K562 (cell line): ENCODE data around the gene TLR2. TPM values are rescaled to one million over a fixed set of nuclear protein-coding genes. Genes with fewer than 3 reads are reported as not detected.

Experiments used
- ATAC-seq: fragments of 200-7000 bp; cut with Tn5 transposase; 3 replicates; pipeline ENCODE4 v1.9.1; 2020; ENCODE audit warnings: moderate library complexity
- BruUV-seq: library from RNA; stranded (reverse); fragments of 400-500 nt; replicated peaks from 2 replicates; lab custom pipeline; 2021; lab: Mats Ljungman, UMichigan
- CTCF ChIA-PET: fragments of 300-600 bp; formaldehyde crosslinking; extraction: SDS; loops from one replicate; lab custom pipeline; 2021; ENCODE audit warnings: low intra/inter-chr PET ratio; lab: Yijun Ruan, JAX
- POLR2A ChIA-PET: fragments of 300-600, 350-650 bp; sonication (Branson Sonifier 250); formaldehyde crosslinking; extraction: SDS; loops from one replicate; lab custom pipeline; 2021; ENCODE audit warnings: antibody characterized with exemption, inconsistent platforms; lab: Yijun Ruan, JAX
- DNase-seq, 4 experiments: peaks; one replicate each; pipeline versions ENCODE4 v3.0.0 to v3.0.0-alpha.2; 2011 to 2018; ENCODE audit warnings: low spot score in 3 of 4, mixed read lengths in 3 of 4; ENCODE audit errors: extremely low read depth in 1 of 4
- FAIRE-seq: peaks from 2 replicates; lab custom pipeline; 2011; peaks lifted over from hg19 to GRCh38; lab: Jason Lieb, UNC
- H2AFZ ChIP-seq: 2 replicates; pipeline ENCODE4 v1.6.0; 2011; ENCODE audit warnings: low read depth, low read length, control low read depth, inconsistent platforms
- H3K27ac ChIP-seq: fragments of 200-600 bp; 3 replicates; pipeline ENCODE4 v1.8.0; 2011; ENCODE audit warnings: low read depth, mild to moderate bottlenecking, control low read depth, inconsistent platforms, low read length, moderate library complexity, mixed read lengths; ENCODE audit errors: extremely low read depth
- H3K27me3 ChIP-seq, 2 experiments: fragments of 300-600 bp in 1 of 2; 2 replicates in 1 of 2; 3 replicates in 1 of 2; pipeline versions ENCODE4 v1.6.0 to v1.8.0; 2011; ENCODE audit warnings: inconsistent platforms in 2 of 2, low read length in 2 of 2, mild to moderate bottlenecking in 1 of 2, mixed read lengths in 1 of 2, moderate library complexity in 1 of 2; ENCODE audit not compliant: control insufficient read depth in 2 of 2, insufficient read depth in 2 of 2
- H3K36me3 ChIP-seq: fragments of 300-600 bp; 3 replicates; pipeline ENCODE4 v1.8.0; 2011; ENCODE audit warnings: mild to moderate bottlenecking, low read length, inconsistent platforms; ENCODE audit not compliant: control insufficient read depth, insufficient read depth
- H3K4me1 ChIP-seq, 2 experiments: fragments of 200-600 bp in 1 of 2; replicated peaks in 1 of 2; 2 replicates in 1 of 2; 3 replicates in 1 of 2; pipeline versions ENCODE4 v1.5.1 to v1.8.0; 2011; ENCODE audit warnings: inconsistent platforms in 2 of 2, low read length in 2 of 2, mild to moderate bottlenecking in 1 of 2, mixed read lengths in 1 of 2, moderate library complexity in 1 of 2; ENCODE audit not compliant: control insufficient read depth in 2 of 2, insufficient read depth in 2 of 2
- H3K4me2 ChIP-seq: 2 replicates; pipeline ENCODE4 v1.6.1; 2011; ENCODE audit warnings: low read length, control low read depth, inconsistent platforms, mixed read lengths; ENCODE audit not compliant: insufficient read depth
- H3K4me3 ChIP-seq: fragments of 200-600 bp; sonication (generic), shearing (Covaris generic); 2 replicates; pipeline ENCODE4 v1.5.1; 2016; ENCODE audit warnings: control low read depth, inconsistent platforms
- H3K79me2 ChIP-seq: fragments of 200-600 bp; 3 replicates; pipeline ENCODE4 v1.8.0; 2011; ENCODE audit warnings: low read length, inconsistent platforms; ENCODE audit not compliant: control insufficient read depth, insufficient read depth
- H3K9ac ChIP-seq, 2 experiments: 2 replicates each; pipeline versions ENCODE4 v1.6.0 to v1.6.1; 2011; ENCODE audit warnings: low read depth in 2 of 2, low read length in 2 of 2, control low read depth in 1 of 2, inconsistent platforms in 1 of 2, mild to moderate bottlenecking in 1 of 2, mixed read lengths in 1 of 2; ENCODE audit not compliant: insufficient read depth in 1 of 2
- H3K9me1 ChIP-seq: one replicate; pipeline ENCODE4 v1.6.0; 2011; ENCODE audit warnings: inconsistent platforms, mild to moderate bottlenecking, low read length, moderate library complexity; ENCODE audit not compliant: control insufficient read depth, insufficient read depth
- H3K9me3 ChIP-seq: replicated peaks from 2 replicates; pipeline ENCODE4 v1.5.1; 2011; ENCODE audit warnings: low read depth, low read length, inconsistent platforms; ENCODE audit not compliant: control insufficient read depth, insufficient read depth
- H4K20me1 ChIP-seq: replicated peaks from 2 replicates; pipeline ENCODE4 v1.6.1; 2011; ENCODE audit warnings: low read length, inconsistent platforms, mixed read lengths; ENCODE audit not compliant: control insufficient read depth, insufficient read depth
- BRD4 ChIP-seq: fragments of 200-600 bp; sonication (generic); IDR thresholded peaks from 2 replicates; pipeline ENCODE4 v1.6.1; 2017; ENCODE audit warnings: inconsistent platforms
- HDGF ChIP-seq: fragments of 450-650 bp; IDR thresholded peaks from 2 replicates; pipeline ENCODE4 v1.6.1; 2016
- L3MBTL2 ChIP-seq: fragments of 450-650 bp; IDR thresholded peaks from 2 replicates; pipeline ENCODE4 v1.6.1; 2016; ENCODE audit warnings: mild to moderate bottlenecking, moderate library complexity
- MAFG ChIP-seq: fragments of 450-650 bp; conservative IDR thresholded peaks from 2 replicates; pipeline ENCODE4 v1.6.1; 2016; ENCODE audit warnings: missing genetic modification characterization, missing compliant biosample characterization
- PPARD ChIP-seq: fragments of 250-450 bp; sonication (Bioruptor Pico); IDR thresholded peaks from 2 replicates; pipeline ENCODE4 v1.8.0; 2022; ENCODE audit warnings: inconsistent platforms, mild to moderate bottlenecking, moderate library complexity
- SETDB1 ChIP-seq: IDR thresholded peaks from one replicate; pipeline ENCODE4 v1.6.1; 2012; ENCODE audit warnings: low read length, control low read depth, inconsistent platforms
- TCF3 ChIP-seq: sonication (generic); formaldehyde crosslinking; IDR thresholded peaks from 2 replicates; pipeline ENCODE4 v1.4.0; 2020; ENCODE audit warnings: mild to moderate bottlenecking, missing genetic modification reagents
- TGIF2 ChIP-seq: sonication (generic); formaldehyde crosslinking; IDR thresholded peaks from 2 replicates; pipeline ENCODE4 v1.8.1; 2022; ENCODE audit warnings: mild to moderate bottlenecking, missing genetic modification reagents, moderate library complexity
- ZBTB17 ChIP-seq: fragments of 450-650 bp; formaldehyde crosslinking; IDR thresholded peaks from 2 replicates; pipeline ENCODE4 v1.4.0; 2020; ENCODE audit warnings: mild to moderate bottlenecking
- ZNF23 ChIP-seq: fragments of 250-450 bp; sonication (Bioruptor Pico); IDR thresholded peaks from 2 replicates; pipeline ENCODE4 v1.4.0; 2020; ENCODE audit warnings: mild to moderate bottlenecking
- WGBS: fragments of 100-300 bp; shearing (Covaris generic); methylation state at CpG from one replicate; pipeline ENCODE4 v1.1.6; 2016; ENCODE audit warnings: low coverage, mixed read lengths; ENCODE audit not compliant: insufficient coverage; ENCODE audit errors: missing lambda C conversion rate; 5-methylcytosine and 5-hydroxymethylcytosine counted together
- in situ Hi-C: fragments of 300-500 bp; cut with MboI; formaldehyde crosslinking; loops from 4 replicates; pipeline ENCODE4 v1.15.0; 2018; ENCODE audit warnings: inconsistent platforms, mixed read lengths
- intact Hi-C: fragments of 100-400 bp; cut with micrococcal nuclease; formaldehyde crosslinking; loops from 2 replicates; pipeline ENCODE4 v1.14.2; 2022
- polyA plus RNA-seq, 8 experiments: library from polyadenylated mRNA; depleted of rRNA in 4 of 8; stranded (reverse) in 5 of 8; unstranded in 3 of 8; fragments of >200 nt; fragmentation: Nextera tagmentation in 2 of 8; fragmentation: Illumina TruSeq in 1 of 8; extraction: Ambion mirVana in 2 of 8; extraction: Trizol in 1 of 8; gene quantifications; 2 replicates each; pipeline versions ENCODE4 v1.2.1 to v1.2.3, GENCODE V29; 2011 to 2014; ENCODE audit warnings: inconsistent platforms in 1 of 8, missing spikeins in 1 of 8
- total RNA-seq, 7 experiments: library from RNA; depleted of rRNA in 6 of 7; stranded (reverse); fragments of >200 nt in 6 of 7; fragmentation: Illumina TruSeq in 2 of 7; extraction: Trizol in 2 of 7; gene quantifications; 2 replicates each; pipeline versions ENCODE4 v1.2.1 to v1.2.3, GENCODE V29; 2011 to 2021; ENCODE audit warnings: low replicate concordance in 1 of 7
- TF ChIP-seq, protein P1 (sequence below): sonication (generic); formaldehyde crosslinking; IDR thresholded peaks from 2 replicates; pipeline ENCODE4 v1.8.1; 2023; ENCODE audit warnings: mild to moderate bottlenecking, missing genetic modification reagents
- TF ChIP-seq, protein P2 (sequence below): fragments of 250-450 bp; sonication (Bioruptor Pico); IDR thresholded peaks from 2 replicates; pipeline ENCODE4 v1.4.0; 2020

Gene TLR2
- total and polyA plus RNA-seq, 9 of the 15 experiments (the other 6 are each of a cell fraction or from before 2014, with no cell fraction given): 0.09 to 0.11 TPM; not detected in 7

DNA sequence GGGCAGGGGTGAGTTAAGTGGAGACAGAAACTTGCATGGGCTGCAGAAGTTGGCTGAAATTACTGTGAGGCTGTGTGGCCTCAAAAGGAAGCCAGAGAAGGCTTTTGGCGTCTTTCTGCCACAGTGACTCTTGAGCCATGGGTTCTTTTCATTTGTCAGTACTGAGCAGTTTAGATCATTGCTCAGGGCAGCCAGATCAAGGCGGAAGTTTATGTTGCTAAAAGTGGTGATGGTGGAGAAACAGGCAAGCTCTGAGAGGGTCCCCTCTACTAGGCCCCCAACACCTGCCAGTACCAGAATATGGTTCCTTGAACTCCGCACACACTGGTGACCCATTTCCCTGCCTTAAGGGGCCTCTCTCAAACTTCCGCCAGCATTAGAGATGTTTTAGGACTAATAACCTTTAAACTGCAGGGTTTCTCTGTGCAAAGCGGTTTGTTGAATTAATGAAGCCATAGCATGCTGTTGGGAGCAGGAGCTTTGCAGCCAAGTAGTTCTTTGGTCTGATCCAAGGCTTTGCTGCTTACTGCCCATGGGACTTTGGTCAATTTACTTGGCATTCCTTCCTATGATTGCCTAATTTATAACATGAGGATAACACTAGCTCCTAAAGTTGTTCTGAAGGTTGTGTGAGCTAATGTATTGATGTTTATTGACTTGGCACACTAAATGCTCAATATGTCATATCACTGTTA is 41.2 kb downstream of the TLR2 start:
- Histone ChIP-seq H3K27ac (no peak overlapping the region), H3K9ac (no peak overlapping the region), H4K20me1 (no peaks in the 10 kb centered on the region), H3K9me1 (no peaks in the 10 kb centered on the region), H3K36me3 (no peaks in the 10 kb centered on the region), H3K79me2 (no peaks in the 10 kb centered on the region), H3K4me2 (no peak overlapping the region), H3K4me1 (no peaks in the 10 kb centered on the region), H3K9me3 (no peaks in the 10 kb centered on the region), H2AFZ (no peak overlapping the region), H3K4me3 (no peak overlapping the region), H3K27me3 (peaks cover 2 to 5% of the 10 kb centered on the region in 2 experiments; a peak in 2 of 5 replicates)
- POLR2A ChIA-PET: interaction anchor here (1.0 kb wide), 1 partner anchor 207 kb away, joined by 3 read pairs; no protein-coding TSS in a partner anchor
- DNase-seq: no peak
- no peak for ATAC-seq
- no peak for FAIRE-seq
- intact Hi-C loops (no loop called here), in situ Hi-C loops (no loop called here)
- CTCF ChIA-PET: no interaction called here
- BruUV-seq: no TSS peak
- 5% methylated on average over 5 of the region's 5 CpGs for WGBS
- TF ChIP-seq PPARD (CRISPR knock-in tag): no peak
- TF ChIP-seq, protein P1, sequence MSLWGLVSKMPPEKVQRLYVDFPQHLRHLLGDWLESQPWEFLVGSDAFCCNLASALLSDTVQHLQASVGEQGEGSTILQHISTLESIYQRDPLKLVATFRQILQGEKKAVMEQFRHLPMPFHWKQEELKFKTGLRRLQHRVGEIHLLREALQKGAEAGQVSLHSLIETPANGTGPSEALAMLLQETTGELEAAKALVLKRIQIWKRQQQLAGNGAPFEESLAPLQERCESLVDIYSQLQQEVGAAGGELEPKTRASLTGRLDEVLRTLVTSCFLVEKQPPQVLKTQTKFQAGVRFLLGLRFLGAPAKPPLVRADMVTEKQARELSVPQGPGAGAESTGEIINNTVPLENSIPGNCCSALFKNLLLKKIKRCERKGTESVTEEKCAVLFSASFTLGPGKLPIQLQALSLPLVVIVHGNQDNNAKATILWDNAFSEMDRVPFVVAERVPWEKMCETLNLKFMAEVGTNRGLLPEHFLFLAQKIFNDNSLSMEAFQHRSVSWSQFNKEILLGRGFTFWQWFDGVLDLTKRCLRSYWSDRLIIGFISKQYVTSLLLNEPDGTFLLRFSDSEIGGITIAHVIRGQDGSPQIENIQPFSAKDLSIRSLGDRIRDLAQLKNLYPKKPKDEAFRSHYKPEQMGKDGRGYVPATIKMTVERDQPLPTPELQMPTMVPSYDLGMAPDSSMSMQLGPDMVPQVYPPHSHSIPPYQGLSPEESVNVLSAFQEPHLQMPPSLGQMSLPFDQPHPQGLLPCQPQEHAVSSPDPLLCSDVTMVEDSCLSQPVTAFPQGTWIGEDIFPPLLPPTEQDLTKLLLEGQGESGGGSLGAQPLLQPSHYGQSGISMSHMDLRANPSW: no peak
- no peak for TF ChIP-seq MAFG (tag)
- TF ChIP-seq ZBTB17 (CRISPR knock-in tag): no peak
- no peak for TF ChIP-seq L3MBTL2
- TF ChIP-seq SETDB1: no peak
- TF ChIP-seq HDGF: no peak
- TF ChIP-seq, protein P2, sequence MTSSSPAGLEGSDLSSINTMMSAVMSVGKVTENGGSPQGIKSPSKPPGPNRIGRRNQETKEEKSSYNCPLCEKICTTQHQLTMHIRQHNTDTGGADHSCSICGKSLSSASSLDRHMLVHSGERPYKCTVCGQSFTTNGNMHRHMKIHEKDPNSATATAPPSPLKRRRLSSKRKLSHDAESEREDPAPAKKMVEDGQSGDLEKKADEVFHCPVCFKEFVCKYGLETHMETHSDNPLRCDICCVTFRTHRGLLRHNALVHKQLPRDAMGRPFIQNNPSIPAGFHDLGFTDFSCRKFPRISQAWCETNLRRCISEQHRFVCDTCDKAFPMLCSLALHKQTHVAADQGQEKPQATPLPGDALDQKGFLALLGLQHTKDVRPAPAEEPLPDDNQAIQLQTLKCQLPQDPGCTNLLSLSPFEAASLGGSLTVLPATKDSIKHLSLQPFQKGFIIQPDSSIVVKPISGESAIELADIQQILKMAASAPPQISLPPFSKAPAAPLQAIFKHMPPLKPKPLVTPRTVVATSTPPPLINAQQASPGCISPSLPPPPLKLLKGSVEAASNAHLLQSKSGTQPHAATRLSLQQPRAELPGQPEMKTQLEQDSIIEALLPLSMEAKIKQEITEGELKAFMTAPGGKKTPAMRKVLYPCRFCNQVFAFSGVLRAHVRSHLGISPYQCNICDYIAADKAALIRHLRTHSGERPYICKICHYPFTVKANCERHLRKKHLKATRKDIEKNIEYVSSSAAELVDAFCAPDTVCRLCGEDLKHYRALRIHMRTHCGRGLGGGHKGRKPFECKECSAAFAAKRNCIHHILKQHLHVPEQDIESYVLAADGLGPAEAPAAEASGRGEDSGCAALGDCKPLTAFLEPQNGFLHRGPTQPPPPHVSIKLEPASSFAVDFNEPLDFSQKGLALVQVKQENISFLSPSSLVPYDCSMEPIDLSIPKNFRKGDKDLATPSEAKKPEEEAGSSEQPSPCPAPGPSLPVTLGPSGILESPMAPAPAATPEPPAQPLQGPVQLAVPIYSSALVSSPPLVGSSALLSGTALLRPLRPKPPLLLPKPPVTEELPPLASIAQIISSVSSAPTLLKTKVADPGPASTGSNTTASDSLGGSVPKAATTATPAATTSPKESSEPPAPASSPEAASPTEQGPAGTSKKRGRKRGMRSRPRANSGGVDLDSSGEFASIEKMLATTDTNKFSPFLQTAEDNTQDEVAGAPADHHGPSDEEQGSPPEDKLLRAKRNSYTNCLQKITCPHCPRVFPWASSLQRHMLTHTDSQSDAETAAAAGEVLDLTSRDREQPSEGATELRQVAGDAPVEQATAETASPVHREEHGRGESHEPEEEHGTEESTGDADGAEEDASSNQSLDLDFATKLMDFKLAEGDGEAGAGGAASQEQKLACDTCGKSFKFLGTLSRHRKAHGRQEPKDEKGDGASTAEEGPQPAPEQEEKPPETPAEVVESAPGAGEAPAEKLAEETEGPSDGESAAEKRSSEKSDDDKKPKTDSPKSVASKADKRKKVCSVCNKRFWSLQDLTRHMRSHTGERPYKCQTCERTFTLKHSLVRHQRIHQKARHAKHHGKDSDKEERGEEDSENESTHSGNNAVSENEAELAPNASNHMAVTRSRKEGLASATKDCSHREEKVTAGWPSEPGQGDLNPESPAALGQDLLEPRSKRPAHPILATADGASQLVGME (CRISPR knock-in tag): no peak
- no peak for TF ChIP-seq ZNF23 (CRISPR knock-in tag)
- no peak for TF ChIP-seq BRD4
- no peak for TF ChIP-seq TCF3 (CRISPR knock-in tag)
- no peak for TF ChIP-seq TGIF2 (CRISPR knock-in tag)
